HL-60 (cell line): ENCODE results near the gene CAVIN3.

Experiments
- DNase-seq, 2 experiments: peaks; one replicate each; pipeline ENCODE4 v3.0.0-alpha.2; 2010 to 2020; ENCODE audit warnings: low read depth in 1 of 2, low spot score in 1 of 2
- H3K27ac ChIP-seq: fragments of 250-450 bp; sonication (Bioruptor Pico); replicated peaks from 2 replicates; pipeline ENCODE4 v1.5.1; 2020; ENCODE audit warnings: mild to moderate bottlenecking, moderate library complexity
- H3K27me3 ChIP-seq: fragments of 250-450 bp; sonication (Bioruptor Pico); 2 replicates; pipeline ENCODE4 v1.5.1; 2021; ENCODE audit warnings: mild to moderate bottlenecking, moderate library complexity; ENCODE audit not compliant: insufficient read depth, poor library complexity, severe bottlenecking
- H3K4me3 ChIP-seq: replicated peaks from 2 replicates; pipeline ENCODE4 v1.5.1; 2011; ENCODE audit warnings: mild to moderate bottlenecking, control low read depth, low read length; ENCODE audit not compliant: insufficient read depth
- CTCF ChIP-seq: IDR thresholded peaks from one replicate; pipeline ENCODE4 v1.5.1; 2011; ENCODE audit warnings: low read length, control low read depth, inconsistent platforms; ENCODE audit not compliant: insufficient read depth
- GABPA ChIP-seq: IDR thresholded peaks from 2 replicates; pipeline ENCODE4 v1.6.1; 2012; ENCODE audit warnings: low read depth
- POLR2AphosphoS5 ChIP-seq: IDR thresholded peaks from 2 replicates; pipeline ENCODE4 v1.6.1; 2012; ENCODE audit warnings: low read depth
- REST ChIP-seq: IDR thresholded peaks from 2 replicates; pipeline ENCODE4 v1.6.1; 2012; ENCODE audit warnings: low read depth; ENCODE audit not compliant: insufficient replicate concordance
- SPI1 ChIP-seq: IDR thresholded peaks from 2 replicates; pipeline ENCODE4 v1.6.1; 2012; ENCODE audit warnings: low read depth, mild to moderate bottlenecking, borderline replicate concordance

The CAVIN3 gene

GRCh38 chr11:6323291-6323905 is 3.1 kb upstream of the CAVIN3 start:
- Histone ChIP-seq H3K27ac (no peak overlapping the region), H3K4me3 (no peak overlapping the region), H3K27me3 (peaks cover 38% of the 10 kb centered on the region)
- no peak for DNase-seq
- TF ChIP-seq REST = no peak
- no peak for TF ChIP-seq GABPA
- no peak for TF ChIP-seq CTCF
- TF ChIP-seq POLR2AphosphoS5 = no peak
- TF ChIP-seq SPI1 = no peak

DNA sequence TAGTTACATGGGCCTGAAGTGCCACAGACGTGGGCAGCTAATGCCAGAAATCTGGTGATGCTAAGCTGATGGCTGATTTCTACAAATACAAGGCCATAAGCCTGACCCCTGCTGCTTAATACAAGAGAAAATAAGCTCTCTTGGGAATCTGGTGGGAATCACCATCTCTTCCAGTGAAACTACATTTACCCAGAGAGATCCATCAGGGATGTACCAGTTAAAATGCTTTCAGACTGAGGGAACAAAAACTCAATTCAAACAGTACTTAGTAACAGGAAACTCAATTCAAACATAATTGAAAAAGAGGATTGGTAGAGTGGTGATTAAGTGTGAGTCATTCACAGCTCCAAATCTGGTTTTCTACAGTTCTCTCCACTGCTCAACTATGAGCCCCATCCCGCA is 1.7 kb upstream of the CAVIN3 start:
- Histone ChIP-seq H3K4me3 (no peak overlapping the region), H3K27ac (no peak overlapping the region)
- DNase-seq = no peak

More for the DNA sequence above, 1.7 kb upstream of the CAVIN3 start:
- TF ChIP-seq GABPA (no peak), SPI1 (no peak), REST (no peak), POLR2AphosphoS5 (no peak), CTCF (no peak)
- peaks cover 37% of the 10 kb centered on the region for H3K27me3 ChIP-seq
